ENCODE results near the gene CCHCR1.
"Not testable (repeated sequence)": the region's sequence is repeated elsewhere in the genome, so short reads cannot be mapped to it uniquely, and the experiment has no call there.

Gene CCHCR1

GRCh38 chr6:31179896-31180295 lies 22.3 kb upstream of the CCHCR1 start:
- no peak for DNase-seq

GRCh38 chr6:31179042-31179386 lies 21.4 kb upstream of the CCHCR1 start:
- no peak for DNase-seq

GRCh38 chr6:31178143-31179041 lies 20.8 kb upstream of the CCHCR1 start:
- no peak for DNase-seq

- DNase-seq, result no peak
Observed at GRCh38 chr6:31175971-31176370, 18.4 kb upstream of the CCHCR1 start.

GRCh38 chr6:31174378-31174777 lies 16.8 kb upstream of the CCHCR1 start:
- DNase-seq, result no peak

GRCh38 chr6:31173406-31173805 lies 15.8 kb upstream of the CCHCR1 start:
- DNase-seq, result no peak

- no peak for DNase-seq
Observed at GRCh38 chr6:31172973-31173384, 15.4 kb upstream of the CCHCR1 start.

GRCh38 chr6:31171931-31172905 lies 14.6 kb upstream of the CCHCR1 start:
- DNase-seq, result no peak

GRCh38 chr6:31170987-31171671 lies 13.5 kb upstream of the CCHCR1 start:
- DNase-seq, result no peak

- no peak for DNase-seq
Observed at GRCh38 chr6:31170600-31170881, 12.9 kb upstream of the CCHCR1 start, which contains the start of gene POU5F1. Gene POU5F1, minus strand, starts transcription at chr6:31170682. Its CDS starts 62 bp downstream, at chr6:31170620.

GRCh38 chr6:31169858-31170599 lies 12.4 kb upstream of the CCHCR1 start:
- not testable (repeated sequence) for DNase-seq

GRCh38 chr6:31169123-31169857 lies 11.7 kb upstream of the CCHCR1 start:
- no peak for DNase-seq

GRCh38 chr6:31168606-31169005 lies 11.0 kb upstream of the CCHCR1 start:
- DNase-seq, result no peak

GRCh38 chr6:31165986-31166385 lies 8.4 kb upstream of the CCHCR1 start:
- no peak for DNase-seq

GRCh38 chr6:31165064-31165832 lies 7.6 kb upstream of the CCHCR1 start:
- not testable (repeated sequence) for DNase-seq

GRCh38 chr6:31164475-31165063 lies 7.0 kb upstream of the CCHCR1 start:
- not testable (repeated sequence) for DNase-seq

GRCh38 chr6:31163922-31164321 lies 6.3 kb upstream of the CCHCR1 start:
- DNase-seq, result no peak

GRCh38 chr6:31162463-31163165 lies 5.0 kb upstream of the CCHCR1 start:
- no peak for DNase-seq

- DNase-seq, result no peak
Observed at GRCh38 chr6:31161216-31162126, 3.9 kb upstream of the CCHCR1 start.

Data from stimulated activated CD4-positive, alpha-beta T cell treated with anti-CD3 and anti-CD28 coated beads, Interleukin-12 subunit alpha, Interleukin-12 subunit beta, amount 100 ng/mL, for 4 hours (primary cell).